DMS53 (cell line): ENCODE data around the gene FSTL4.

Source experiments
- DNase-seq: peaks from one replicate; lab custom pipeline; 2025; lab: John Stamatoyannopoulos, UW

FSTL4 gene

GRCh38 chr5:133384903-133385302, 227.4 kb downstream of the FSTL4 start:
- DNase-seq, result no peak

GRCh38 chr5:133384120-133384855, 228.1 kb downstream of the FSTL4 start:
- no peak for DNase-seq

GRCh38 chr5:133383580-133383939, 228.8 kb downstream of the FSTL4 start:
- no peak for DNase-seq

- DNase-seq, result no peak
Observed at GRCh38 chr5:133382661-133383579, 229.4 kb downstream of the FSTL4 start.

- no peak for DNase-seq
Observed at GRCh38 chr5:133381571-133382365, 230.6 kb downstream of the FSTL4 start.

GRCh38 chr5:133381041-133381440, 231.3 kb downstream of the FSTL4 start:
- DNase-seq, result no peak

- peak; percentile 33 for DNase-seq
Observed at GRCh38 chr5:133377736-133378135, 234.6 kb downstream of the FSTL4 start.

- no peak for DNase-seq
Observed at GRCh38 chr5:133376986-133377385, 235.4 kb downstream of the FSTL4 start.

GRCh38 chr5:133373121-133373870, 239.0 kb downstream of the FSTL4 start:
- no peak for DNase-seq

- peak; percentile 12 for DNase-seq
Observed at GRCh38 chr5:133372293-133372937, 239.9 kb downstream of the FSTL4 start.

- DNase-seq, result peak; percentile 81
Observed at GRCh38 chr5:133371371-133372155, 240.8 kb downstream of the FSTL4 start.

- DNase-seq, result no peak
Observed at GRCh38 chr5:133370904-133371303, 241.4 kb downstream of the FSTL4 start.

- peak; percentile 26 for DNase-seq
Observed at GRCh38 chr5:133370036-133370831, 242.1 kb downstream of the FSTL4 start.

GRCh38 chr5:133368916-133369783, 243.2 kb downstream of the FSTL4 start:
- DNase-seq, result no peak

- DNase-seq, result no peak
Observed at GRCh38 chr5:133367984-133368383, 244.4 kb downstream of the FSTL4 start.

- DNase-seq, result no peak
Observed at GRCh38 chr5:133367071-133367786, 245.1 kb downstream of the FSTL4 start.

GRCh38 chr5:133366438-133366837, 245.9 kb downstream of the FSTL4 start:
- no peak for DNase-seq

- DNase-seq, result no peak
Observed at GRCh38 chr5:133365738-133366137, 246.6 kb downstream of the FSTL4 start.
